ENCODE data around the gene PEX26.
A peak's percentile ranks its signal among the peaks of the same experiment; 100 is the strongest.
"Not testable (repeated sequence)": the region's sequence is repeated elsewhere in the genome, so short reads cannot be mapped to it uniquely, and the experiment has no call there.

PEX26 gene

DNA sequence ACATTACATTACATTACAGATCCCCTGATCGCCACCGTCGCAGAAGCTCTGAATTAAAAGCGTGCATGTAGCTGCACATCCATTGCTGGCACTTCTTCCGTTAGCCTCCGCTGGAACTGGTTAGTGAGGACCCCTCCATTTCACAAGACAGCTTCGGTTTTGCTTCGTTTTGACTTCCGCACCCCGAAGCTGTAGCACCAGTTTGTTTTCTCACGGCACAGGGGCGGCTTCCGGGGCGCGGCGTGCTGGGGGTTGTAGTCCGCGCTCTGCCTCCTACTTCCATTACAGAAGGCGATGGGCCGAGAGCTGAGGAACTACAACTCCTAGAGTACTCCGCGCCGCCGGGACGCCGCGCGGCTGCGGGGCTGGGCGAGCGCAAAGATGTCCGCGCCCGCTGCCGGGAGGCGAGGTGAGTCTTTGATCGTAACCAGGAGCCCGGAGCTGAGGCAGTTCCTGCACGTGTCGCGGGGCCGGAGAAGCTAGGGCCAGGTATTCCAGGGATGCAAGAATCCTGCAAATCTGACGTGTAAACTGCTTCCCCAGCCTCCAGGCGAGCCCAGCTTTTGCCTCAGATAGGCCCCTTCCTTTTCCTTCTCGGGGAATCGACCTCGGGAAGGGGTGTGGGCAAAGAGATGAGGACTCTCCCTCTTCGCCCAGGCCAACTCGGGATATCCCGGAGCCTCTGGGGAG is at the start of gene PEX26:
PEX26 (plus strand) TSS at position 352 of the 690 bp plus-strand sequence. CDS start 387 bp downstream, outside the sequence.
- DNase-seq = peak; percentile 91

DNA sequence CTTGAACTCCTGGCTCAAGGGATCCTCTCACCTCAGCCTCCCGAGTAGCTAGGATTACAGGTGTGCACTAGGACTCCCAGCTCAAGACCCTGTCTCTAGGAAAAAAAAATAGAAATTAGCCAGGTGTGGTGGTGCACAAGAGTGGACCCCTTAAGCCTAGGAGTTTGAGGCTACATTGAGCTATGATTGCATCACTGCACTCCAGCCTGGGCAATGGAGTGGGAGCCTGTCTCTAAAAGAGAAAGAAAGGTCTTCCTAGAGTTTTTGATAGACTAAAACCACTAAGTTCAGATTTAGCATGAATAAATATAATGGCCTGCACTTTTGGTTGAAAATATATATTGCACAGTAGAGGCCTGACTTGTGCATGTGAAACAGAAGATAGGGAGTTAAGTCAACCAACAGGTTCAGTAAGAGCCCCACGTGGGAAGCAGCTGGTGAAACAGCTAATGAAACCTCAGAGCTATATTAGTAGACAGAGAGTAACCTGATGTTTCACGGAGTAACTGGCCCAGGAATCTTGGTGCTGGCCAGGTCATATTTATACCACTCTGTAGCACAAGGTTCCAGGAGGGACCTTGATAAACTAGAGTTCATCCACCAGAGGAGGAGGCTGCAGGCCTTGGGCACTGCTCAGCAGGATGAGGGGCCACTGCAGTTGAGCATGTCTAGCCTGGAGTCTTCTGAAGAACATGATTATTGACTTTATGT is 48.8 kb upstream of the PEX26 start:
- no peak for DNase-seq

DNA sequence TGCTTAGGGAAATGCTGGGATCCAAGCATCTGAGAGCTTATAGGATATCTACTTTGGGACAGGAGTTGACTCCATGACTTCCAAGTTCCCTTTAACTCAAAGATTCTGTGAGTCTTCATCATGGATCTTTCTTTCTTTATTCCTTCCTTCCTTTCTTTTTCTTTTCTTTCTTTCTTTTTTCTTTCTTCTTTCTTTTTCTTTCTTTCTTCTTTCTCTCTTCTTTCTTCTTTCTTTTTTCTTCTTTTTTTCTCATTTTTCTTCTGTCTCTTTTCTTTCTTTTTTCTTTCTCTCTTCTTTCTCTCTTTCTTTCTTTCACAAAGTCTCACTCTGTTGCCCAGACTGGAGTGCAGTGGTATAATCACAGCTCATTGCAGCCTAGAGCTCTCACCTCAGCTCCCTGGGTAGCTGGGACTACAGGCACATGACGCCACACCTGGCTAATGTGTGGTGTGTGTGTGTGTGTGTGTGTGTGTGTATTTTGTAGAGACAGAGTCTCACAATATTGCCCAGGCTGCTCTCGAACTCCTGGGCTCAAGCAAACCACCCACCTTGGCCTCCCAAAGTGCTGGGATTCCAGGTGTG is 48.0 kb upstream of the PEX26 start:
- DNase-seq = no peak

DNA sequence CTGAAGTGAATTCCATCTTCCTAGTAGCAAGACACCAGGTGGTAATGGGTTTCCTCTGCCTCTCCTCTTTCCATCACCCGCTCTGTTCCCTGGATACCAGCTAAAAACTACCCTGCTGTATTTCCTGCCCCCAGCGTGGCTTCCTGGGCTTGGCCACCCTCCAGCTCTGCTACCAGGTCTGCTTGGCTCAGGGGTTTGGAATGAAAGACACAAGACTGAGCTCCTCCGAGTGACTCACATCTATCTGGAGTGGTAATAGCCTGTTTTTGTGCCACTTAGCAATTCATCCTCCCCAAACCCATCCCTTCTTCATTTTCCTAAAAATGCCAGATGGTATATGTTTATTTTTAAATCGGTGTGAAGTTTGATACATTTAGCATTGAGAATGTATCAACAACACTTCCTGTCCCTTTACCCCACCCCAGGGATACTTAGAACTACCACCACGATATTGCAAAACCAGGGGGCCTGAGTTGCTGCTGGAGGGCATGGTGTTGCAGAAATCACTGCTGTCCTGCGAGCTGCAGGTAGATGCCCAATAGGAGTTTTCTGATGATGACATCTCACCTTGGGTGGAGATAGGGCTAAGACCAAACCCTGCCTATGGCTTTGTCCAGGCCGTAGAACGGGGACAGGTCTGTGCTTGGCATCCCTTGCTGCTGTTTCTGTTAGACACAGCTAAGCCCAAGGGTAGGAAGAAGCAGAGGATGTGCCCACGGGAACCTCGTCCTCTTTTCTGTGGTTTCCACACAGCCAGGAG is 45.9 kb upstream of the PEX26 start:
- DNase-seq = no peak

DNA sequence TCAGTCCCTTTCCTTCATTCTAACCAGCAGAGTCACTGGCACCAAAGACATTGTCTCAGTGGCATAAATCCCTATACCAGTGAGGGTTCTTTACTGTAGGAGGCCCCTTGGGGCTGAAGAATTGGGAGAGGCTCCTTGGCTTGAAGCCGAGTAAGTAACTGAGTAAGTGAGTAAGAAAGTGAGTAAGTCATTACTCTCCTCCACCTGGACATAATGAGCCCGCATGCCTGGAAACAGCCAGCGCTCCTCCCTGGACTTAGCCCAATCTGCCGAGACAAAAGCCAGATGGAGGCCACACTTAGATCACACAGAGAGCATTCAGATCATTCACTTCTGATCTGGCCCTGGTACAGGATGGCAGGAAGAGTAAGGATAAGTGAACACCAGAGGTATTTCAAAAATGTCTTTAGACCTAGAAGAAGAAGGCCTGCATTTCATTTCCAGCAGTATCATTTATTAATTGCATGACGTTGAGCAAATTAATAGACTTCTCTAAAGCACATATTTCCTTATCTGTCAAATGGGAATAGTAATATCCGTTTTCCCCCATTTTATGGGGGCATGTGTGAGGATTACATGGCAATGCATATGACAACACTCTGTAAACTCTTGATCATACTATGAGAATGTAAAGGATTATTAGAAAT is 45.2 kb upstream of the PEX26 start:
- no peak for DNase-seq

DNA sequence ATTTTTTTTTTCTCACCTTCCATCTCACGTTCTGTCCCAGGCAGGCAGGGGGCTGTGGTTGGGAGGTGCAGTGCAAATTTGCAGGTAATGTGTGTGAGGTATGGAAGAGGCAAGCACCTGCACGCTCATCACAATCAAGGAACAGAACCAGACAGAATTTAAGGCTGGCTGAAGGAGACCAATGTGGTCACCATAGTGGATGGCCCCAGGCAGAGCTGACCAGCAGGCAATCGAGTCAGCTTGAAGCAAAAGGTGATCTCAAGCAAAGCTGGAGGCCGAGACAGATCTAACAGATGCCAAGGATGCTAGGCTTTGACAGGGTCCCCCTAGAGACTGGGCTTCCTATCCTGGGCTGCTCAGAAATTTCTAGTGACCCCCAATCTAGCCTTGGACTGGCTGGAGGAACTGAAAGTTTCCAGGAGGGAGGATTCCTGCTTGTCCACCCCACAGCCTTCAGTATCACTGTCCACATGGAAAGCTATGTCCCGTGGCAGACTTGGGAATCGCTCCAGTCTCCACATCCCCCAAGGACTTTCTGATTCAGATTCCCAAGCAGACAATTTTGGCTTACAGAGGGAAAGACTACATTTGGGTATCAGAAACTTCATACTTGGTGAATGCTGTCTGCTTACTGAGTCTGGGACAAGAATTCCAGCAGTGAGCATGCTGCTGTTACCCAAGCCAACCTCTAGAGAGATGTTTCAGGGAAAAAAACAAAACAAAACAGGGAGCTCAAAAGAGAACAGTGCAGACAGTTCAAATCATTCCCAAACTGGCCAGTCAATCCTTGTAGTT is 44.4 kb upstream of the PEX26 start:
- DNase-seq = no peak

DNA sequence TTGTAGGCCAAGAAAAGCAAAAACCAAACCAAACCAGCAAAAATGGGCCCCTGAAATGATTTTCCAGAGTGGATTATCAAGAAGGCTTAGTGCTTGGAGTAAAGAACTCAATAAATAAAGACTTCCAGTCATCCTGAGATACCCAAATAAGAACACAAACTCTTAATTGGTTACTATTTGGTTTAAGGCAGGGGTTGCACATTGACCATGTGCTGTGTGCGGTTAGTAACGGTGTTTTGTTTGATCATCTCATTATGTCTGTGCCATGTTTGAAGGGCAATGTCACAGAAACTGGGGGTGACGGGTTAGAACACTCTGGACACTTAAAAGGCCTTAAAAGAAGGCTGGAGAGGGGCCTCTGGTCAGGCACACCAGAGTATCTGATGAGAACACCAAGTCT is 43.7 kb upstream of the PEX26 start:
- no peak for DNase-seq

DNA sequence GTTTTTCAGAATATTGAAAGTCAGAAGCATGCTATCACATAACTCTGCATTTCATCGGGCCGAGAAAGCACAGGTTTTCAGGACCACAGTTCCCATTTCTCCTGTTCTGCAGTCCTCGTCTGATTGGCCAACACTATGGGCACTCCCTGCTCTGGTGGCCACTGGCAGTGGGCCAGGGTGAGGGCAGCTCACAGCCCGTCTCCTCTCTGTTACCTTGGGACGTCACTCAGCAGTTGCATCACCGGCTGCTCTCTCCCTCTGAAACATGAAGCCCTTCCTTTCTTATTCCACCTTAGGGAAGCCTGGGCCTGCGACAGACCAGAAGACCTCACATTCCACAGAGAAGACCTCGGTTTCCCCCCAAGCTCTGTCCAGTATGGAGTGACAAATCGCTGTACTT is 42.0 kb upstream of the PEX26 start:
- no peak for DNase-seq

DNA sequence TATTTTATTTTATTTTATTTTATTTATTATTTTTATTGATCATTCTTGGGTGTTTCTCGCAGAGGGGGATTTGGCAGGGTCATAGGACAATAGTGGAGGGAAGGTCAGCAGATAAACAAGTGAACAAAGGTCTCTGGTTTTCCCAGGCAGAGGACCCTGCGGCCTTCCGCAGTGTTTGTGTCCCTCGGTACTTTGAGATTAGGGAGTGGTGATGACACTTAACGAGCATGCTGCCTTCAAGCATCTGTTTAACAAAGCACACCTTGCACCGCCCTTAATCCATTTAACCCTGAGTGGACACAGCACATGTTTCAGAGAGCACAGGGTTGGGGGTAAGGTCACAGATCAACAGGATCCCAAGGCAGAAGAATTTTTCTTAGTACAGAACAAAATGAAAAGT is 36.9 kb upstream of the PEX26 start:
- DNase-seq = not testable (repeated sequence)

DNA sequence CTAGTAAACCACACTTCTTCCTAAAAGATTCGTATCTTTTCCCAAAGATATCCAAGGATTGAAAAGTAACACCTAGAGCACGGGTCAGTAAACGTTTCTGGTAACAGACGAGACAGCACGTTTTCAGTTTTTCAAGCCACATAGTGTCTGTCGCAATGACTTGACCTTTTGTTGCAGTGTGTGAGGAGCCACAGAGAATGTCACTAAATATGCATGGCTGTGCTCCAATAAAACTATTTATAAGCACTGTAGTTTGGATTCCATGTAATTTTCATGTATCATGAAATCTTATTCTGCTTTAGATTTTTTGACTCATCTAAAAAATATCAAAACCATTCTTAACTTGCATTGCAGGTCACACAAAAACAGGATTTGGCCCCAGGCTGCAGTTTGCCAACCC is 35.1 kb upstream of the PEX26 start:
- DNase-seq = no peak

DNA sequence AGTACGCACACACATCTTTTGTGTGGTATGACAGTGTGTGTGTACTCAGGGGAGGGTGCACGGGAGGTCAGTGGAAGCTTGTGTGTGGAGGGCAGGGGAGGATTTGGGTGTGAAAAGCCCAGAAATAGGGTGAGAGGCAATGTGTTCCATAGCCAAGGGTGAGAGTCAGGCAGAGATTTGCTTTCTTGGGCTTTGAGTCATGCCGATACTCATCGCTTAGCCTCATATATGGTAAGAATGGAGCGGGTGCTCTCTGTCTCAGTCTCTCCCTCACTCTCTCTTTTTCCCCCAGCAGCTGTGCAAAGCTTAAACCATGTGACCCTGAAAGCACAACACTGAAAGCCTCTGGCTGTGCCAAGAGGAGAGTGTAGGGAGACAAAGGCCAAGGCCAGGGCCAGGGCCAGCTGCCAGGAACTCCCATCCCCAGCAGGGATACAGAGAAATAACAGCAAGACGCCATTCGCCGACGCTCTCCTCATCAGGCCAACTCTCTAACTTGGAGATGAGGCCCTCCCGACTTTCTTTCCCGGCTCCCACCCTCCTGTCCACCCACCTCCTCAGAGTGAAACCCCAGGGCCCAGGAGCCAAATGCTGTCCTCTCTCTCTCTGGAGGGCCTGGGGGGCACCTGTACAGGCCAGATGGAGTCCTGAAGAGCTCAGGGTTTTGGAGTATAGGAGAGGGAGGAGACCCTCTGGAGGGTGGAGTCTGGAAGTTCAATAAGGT is 33.1 kb upstream of the PEX26 start:
- no peak for DNase-seq

DNA sequence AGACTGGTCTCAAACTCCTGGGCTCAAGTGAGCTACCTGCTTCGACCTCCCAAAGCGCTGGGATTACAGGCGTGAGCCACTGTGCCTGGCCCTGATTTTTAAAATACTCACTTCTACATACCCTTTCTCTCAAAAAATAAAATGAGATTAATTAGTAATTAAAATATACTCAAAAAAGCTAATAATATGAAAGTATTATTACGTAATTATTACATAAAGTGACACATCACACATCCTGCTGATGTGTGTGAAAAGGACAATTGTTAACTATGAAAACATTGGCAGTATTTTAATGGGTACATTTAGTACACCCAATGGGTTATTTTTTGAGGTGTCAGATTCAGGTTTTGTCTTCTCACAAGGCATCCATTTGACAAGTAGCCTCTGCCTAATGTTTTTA is 32.0 kb upstream of the PEX26 start:
- DNase-seq = no peak

DNA sequence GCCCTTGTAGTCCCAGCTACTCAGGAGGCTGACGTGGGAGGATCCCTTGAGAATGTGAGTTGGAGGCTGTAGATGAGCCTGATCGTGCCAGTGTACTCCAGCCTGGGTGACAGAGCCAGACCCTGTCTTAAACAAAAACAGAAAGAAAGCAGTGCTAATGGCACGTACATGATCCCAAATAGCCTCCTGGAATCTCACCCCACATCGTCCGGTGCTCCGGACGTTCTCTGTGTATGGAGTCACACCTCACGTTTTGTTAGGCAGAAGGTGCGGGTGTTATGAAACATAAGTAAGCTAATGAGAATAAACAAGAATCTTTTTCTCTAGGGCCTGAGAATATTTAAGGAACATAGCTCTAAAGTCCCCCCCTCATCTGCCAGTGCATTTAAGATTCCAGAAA is 29.7 kb upstream of the PEX26 start:
- DNase-seq = no peak

DNA sequence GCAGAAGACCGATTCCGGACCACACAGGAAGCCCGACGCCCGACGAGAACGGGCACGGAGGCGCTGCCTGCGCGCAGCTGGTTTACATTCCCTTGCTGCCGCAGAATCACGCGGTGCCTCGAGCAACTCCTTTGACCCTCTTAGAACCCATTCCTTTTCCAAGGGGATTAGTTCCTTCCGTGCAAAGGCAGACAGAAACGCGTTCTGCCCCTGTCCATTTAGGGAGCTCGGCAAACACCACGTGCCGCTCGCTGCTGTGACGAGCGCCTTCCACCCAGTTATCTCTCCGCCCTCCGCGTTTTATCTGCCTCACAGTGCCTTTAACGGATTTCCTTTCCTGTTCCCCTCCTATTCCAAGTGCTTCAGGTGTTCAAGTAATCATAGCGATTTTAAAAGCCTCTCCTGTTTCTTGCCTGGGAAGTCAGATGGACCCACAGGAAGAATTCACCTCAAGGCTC is 29.3 kb upstream of the PEX26 start:
- no peak for DNase-seq

DNA sequence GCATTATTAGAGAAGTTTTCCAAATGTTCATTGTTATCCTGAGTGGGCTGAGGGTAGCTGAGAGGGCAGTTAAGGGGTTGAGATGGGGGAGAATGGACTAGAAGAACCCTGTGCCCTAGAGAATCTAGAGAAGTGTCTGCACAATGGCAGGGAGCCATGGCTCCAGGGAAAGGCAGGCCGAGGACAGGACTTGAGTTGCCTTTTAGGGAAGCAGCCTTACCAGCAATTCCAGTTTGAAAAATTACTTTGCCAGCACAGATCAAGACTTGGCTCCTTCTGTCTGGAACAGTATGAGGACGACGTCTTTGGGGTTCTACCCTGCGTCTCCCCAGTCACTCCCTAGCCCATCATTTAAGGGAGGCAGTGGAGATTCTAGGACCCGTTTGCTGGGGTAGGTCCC is 27.7 kb upstream of the PEX26 start:
- no peak for DNase-seq

DNA sequence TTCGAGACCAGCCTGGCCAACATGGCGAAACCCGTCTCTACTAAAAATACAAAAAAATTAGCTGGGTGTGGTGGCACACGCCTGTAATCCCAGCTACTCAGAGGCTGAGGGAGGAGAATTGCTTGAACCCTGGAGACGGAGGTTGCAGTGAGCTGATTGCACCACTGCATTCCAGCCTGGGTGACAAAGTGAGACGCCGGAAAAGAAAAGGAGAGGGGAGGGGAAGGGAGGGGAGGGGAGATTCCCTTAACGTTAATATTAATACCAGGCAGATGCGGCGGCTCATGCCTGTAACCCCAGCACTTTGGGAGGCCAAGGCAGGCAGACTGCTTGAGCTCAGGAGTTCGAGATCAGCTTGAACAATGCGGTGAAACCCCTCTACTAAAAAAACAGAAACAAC is 26.7 kb upstream of the PEX26 start:
- not testable (repeated sequence) for DNase-seq

DNA sequence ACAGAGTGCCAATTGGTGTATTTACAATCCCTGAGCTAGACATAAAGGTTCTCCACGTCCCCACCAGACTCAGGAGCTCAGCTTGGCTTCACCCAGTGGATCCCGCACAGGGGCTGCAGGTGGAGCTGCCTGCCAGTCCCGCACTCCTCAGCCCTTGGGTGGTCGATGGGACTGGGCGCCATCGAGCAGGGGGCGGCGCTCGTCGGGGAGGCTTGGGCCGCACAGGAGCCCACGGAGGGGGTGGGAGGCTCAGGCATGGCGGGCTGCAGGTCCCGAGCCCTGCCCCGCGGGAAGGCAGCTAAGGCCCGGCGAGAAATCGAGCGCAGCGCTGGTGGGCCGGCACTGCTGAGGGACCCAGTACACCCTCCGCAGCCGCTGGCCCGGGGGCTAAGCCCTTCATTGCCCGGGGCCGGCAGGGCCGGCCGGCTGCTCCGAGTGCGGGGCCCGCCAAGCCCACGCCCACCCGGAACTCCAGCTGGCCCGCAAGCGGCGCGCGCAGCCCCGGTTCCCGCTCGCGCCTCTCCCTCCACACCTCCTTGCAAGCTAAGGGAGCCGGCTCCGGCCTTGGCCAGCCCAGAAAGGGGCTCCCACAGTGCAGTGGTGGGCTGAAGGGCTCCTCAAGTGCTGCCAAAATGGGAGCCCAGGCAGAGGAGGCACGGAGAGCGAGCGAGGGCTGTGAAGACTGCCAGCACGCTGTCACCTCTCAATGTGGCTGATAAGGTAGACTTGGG is 24.4 kb upstream of the PEX26 start:
- not testable (repeated sequence) for DNase-seq

DNA sequence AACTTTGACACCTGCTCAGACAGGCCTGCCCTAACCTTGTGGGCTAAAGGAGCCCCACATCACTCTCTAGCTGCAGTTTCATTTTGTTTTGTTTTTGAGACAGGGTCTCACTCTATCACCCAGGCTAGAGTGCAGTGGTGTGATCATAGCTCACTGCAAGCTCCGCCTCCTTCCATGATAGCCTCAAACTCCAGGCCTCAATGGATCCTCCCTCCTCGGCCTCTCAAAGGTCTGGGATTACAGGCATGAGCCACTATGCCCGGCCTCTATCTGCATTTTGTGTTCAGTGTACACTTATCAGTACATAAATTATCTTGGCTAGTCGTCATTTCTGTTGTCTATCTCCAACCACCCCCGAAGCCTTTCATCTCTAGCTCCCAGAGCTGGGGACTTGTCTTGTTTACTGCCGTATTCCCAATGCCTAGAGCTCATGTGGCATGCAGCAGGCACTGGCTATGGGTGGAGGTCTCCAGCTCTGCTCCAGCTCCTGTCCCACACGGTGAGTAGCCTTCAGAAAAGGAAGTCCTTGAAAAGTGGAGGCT is 22.1 kb upstream of the PEX26 start:
- DNase-seq = no peak

DNA sequence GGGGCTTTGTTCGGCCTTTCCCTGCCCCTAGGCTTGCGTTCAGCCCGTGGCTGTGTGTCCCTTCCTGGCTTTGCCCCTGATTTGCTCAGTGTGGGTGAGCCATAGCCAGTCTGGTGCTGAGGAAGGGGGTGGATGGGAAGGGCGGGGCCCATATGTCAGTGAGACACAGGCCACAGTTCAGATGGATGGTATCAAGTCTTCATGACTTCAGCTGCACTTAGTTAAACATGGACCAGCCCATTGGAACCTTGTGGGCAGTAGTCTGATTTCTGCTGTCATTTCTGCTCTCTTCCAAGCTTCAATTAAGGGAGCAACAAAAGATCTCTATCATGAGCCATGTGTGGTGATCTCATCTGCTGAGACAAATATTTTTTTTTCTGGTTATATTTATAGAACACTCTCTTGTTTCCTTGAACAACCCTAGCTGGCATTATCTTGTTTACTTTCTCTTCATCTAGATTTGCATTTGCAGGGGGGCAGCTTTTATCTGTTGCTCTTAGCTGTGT is 21.6 kb upstream of the PEX26 start:
- no peak for DNase-seq

DNA sequence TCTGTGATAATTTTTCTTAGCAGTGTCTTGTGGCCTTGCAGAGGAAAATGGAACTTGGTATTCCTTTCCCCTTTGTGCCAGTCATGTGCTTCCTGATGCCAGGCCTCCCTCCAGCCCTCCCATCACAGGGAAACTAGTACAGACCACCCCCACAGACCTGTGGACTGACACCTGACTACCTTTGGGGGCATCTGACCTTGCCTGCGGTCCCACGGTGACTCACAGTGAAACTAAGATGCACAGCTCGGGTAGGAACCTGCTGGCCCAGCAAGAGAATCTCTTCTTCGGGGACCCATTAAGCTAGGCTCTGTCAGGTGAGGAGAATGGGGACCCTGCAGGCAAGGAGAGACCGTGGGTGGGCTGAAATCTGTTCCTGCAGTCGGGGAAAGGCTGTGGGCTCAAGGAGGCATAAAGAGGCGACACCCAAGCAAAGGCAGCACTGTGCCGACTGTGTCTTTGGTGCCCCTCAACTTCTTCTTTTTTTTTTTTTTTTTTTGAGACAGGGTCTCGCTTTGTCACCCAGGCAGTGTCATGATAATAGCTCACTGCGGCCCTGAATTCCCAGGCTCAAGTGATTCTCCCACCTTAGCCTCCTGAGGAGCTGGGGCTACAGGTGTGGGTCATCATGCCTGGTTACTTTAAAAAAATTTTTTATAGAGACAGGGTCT is 20.8 kb upstream of the PEX26 start:
- DNase-seq = no peak
